HG02588 (cell line): Measurements from ENCODE around the gene PDE6B.

Source experiments
- ATAC-seq: cut with Tn5 transposase; IDR thresholded peaks from one replicate; pipeline ENCODE4 v1.9.1; 2021; ENCODE audit warnings: mild to moderate bottlenecking, moderate library complexity; ENCODE audit not compliant: unreplicated experiment

PDE6B gene

GRCh38 chr4:622071-622995, 3.0 kb upstream of the PDE6B start:
- no peak for ATAC-seq

DNA sequence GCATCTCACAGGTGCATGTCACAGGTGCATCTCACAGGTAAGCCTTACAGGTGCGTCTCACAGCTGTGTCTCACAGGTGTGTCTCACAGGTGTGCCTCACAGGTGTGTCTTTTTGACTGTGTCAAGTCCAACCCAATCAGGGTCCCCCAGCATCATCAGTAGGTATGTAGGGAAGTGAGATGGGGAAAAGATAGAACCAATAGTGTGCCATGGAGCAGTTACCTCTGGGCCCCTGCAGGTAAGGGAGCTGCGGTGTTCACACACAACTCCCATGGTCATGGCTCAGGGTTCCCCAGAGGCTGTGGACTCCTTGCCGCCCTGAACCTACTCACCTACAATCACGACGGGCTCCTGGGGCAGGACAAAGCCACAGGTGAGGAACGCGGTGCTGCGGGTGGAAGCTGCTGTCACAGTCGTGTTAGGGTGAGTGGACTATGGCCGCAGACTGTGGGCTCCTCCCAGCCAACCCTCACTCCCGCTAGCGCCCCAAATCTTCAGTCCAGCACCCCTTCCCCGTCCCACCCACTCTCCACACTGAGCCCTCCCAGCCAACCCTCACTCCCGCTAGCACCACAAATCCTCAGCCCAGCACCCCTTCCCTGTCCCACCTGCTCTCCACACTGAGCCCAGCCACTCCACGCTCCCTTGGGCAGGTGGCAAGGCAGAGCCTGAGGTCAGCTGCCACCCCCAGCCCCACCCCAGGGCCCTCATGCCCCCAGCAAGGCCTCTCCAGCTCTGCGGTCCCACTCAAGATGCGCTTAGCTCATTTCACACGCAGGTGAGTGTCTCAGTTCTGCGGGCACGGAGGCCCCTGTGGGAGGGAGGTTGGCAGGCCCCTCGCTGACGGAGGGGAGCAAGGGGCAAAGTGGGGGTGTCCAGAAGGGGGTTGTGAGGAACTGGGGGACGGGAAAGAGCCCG, 2.1 kb upstream of the PDE6B start:
- ATAC-seq = no peak

DNA sequence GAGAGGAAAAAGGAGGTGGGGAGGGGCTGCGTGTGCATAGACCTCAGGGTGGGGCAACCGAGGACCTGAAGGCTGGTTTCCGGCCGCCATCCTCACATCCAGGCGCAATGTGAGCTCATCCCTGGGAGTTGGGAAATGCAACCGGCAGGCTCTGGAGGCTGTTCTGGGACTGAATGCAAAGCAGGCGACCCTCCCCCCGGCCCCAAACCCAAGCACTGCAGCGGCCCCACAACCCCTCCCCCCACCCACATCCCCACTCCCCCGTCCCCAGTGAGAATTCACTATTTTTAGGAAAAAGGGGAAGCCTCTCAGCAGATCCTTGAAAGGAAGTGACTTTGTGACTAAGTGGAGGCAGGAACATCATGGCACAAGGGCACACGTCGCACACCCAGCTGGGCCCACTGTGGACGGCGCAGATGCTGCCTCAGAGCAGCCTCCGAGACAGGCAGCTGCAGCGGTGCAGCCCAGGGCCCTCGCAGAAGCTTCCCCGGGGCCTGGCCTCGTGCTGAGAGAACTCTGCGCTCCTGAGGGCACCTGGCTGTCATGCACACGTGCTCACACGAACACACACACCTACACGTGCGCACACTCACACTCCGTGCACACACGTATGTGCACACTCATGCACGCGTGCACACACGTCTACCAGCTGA, 1.3 kb upstream of the PDE6B start:
- ATAC-seq = no peak

GRCh38 chr4:625631-626161, 323 bp downstream of the PDE6B start:
- ATAC-seq = no peak

DNA sequence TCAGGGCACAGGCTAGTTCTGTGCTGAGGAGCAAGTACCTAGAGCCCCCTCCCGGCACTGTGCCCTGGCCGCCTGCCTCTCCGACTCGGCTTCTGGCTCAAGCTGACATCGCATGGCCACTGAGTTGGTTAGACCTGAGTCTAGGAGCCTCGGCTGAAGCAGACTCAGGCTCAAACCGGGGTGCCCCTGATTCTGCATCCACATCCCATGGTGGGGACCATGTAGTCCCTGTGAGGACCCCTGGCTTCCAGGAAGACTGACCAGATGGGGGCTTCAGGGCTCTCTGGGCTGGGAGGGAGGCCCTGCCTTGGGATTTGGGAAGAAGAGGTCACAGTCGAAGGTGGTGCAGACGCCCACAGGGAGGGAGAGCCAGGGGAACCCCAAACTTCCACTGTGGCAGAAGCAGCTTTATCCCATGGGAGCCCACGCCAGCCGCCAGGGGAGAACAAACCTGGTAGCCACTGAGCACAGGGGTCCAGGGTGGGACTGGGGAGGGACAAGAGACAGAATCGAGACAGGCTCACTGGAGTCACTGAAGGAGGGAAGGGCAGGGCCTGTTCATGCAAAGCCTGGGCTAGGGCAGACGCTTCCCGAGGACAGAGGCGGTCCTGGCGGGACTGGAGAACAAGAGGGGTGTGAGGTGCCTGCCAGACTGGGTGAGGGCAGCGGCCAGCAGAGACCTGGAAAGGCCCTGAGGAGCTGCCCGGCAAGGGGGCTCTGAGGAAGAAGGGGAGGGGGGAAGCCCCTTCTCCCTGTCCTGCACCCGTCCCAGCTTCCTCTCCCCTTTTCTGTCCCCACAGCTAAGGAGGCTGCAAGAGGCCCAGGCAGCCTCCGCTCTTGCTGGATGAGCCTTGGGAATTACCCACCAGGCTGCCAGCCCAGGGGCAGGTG, 1.1 kb downstream of the PDE6B start:
- ATAC-seq = no peak

DNA sequence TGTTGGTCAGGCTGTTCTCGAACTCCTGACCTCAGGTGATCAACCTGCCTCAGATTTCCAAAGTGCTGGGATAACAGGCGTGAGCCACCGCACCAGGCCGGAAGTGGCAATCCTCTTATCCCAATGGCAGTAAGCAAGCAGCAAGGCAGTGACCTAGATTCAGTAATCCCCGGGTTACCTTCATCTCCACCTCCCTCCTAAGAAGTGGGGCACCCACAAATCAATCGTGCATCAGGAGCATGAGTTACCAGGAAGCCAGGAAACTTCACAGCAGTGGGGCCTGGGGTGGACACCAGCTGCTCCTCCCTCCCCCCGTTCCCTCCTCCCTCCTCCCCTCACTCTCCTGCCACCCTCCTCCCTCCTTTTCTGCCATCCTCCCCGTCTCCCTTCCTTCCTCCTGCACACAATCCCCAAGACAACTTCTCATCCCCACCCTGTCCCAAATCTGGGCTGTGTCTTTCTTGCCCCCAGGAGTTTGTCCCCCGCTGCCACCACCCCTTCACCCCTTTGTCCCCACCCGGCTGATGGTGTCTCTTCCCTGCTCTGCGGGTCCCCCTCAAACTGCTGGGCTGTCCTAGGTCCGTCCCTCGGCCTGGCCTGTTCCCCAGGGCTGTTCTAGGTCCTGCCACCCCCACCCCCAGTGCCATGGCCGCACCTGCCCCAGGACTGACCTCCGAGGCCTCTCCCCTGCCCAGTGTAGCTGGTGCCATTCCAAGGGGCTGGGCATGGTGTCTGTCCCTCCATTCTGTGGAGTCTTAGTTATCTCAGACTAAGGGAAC, 2.2 kb downstream of the PDE6B start:
- ATAC-seq = no peak

- no peak for ATAC-seq
Observed at GRCh38 chr4:628311-628741, 3.0 kb downstream of the PDE6B start.

DNA sequence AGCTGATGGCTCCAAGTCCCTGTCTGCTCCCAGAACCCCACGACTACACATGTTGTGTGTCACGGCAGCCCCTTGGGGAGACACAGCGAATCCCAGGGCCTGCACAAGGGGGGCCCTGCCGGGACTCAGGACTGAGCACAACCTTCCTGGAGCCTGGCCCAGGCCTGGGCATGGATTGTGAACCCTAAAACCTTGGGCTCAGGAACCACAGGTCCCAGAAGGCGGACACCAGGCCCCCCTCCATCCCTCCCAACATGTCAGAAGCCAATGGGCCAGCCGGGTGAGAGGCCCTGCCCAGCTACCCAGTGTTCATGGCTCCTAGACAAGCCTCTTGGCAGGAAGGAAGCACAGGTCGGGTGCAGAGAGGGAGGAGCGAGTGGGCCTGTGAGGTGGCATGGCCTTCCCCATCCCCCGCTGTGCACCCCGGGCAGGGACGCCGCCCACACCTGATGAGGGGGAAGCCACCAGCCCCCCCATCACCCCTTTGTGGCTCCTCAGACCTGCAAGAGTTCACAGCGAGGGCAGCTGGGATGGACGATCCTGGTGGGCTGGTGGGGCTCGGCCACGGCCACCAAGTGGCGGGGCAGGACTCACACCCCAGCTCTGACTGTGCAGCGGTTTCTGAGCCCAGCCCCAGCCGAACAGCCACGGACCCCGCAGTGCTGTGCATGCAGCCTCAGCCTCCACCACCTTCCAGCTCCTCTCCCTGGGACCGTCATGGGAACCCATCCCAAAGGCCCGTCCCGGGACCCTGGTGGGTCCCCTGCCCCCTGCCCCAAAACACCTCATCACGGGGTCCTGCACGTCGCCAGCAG, 3.7 kb downstream of the PDE6B start:
- ATAC-seq = no peak

- no peak for ATAC-seq
Observed at GRCh38 chr4:629636-629914, 4.2 kb downstream of the PDE6B start.

- no peak for ATAC-seq
Observed at GRCh38 chr4:629915-630641, 4.7 kb downstream of the PDE6B start.

- ATAC-seq = no peak
Observed at GRCh38 chr4:630656-631055, 5.3 kb downstream of the PDE6B start.

- ATAC-seq = no peak
Observed at GRCh38 chr4:632196-632790, 6.9 kb downstream of the PDE6B start.

DNA sequence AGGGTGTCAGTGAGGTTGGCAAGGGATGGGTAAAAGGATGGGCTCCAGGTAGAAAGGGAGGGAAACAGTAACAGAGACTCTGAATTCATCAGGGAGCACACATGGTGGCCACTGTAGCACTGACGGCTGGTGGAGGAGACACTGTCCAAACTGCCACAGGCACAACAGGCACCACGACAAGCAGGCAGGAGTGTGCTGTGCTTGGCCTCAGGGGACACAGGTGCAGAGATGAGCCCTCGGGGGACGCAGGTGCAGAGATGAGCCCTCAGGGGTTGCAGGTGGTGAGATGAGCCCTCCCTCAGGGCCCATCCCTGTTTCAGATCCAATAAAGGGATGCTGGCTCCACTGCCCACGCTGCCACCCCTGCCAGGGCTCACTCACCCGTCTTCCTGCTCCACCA, 7.6 kb downstream of the PDE6B start:
- no peak for ATAC-seq

- no peak for ATAC-seq
Observed at GRCh38 chr4:633406-633805, 8.0 kb downstream of the PDE6B start.

DNA sequence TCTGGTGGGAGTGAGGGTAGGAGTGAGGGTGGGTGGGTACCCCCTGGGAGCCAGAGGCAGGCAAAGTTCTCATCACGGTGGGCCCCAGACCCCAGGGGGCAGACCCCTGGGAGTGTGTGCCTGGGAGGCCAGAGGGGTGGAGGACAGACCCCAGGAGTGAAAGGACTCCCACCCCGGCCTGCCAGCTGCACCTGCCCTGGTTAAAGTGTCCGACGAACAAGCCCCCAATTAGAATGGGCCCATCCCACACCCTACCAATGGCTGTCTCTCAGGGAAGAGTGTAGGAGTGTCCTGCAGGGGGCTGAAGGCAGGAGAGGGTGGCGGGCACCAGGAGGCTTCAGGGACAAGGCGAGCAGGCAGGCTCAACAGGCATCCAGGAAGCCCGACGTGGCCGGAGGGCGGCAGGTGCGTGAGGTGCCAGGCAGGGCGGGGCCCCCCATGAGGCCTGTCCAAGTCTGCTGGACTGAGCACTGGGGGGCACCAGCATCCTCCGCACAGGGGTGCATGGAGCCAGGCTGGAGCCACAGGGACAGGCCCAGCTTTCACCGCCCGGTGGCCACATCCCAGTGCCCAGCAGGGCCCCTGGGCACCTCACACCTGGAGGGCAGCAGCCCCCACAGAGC, 8.7 kb downstream of the PDE6B start:
- ATAC-seq = no peak

GRCh38 chr4:634599-634985, 9.2 kb downstream of the PDE6B start:
- ATAC-seq = no peak
